ENCODE results near the gene PINK1. TPM values are rescaled to one million over a fixed set of nuclear protein-coding genes. Genes with fewer than 3 reads are reported as not detected.

PINK1 gene
- total RNA-seq, 4 donors from 2014 or later = 175 to 330 (median 242) TPM

DNA sequence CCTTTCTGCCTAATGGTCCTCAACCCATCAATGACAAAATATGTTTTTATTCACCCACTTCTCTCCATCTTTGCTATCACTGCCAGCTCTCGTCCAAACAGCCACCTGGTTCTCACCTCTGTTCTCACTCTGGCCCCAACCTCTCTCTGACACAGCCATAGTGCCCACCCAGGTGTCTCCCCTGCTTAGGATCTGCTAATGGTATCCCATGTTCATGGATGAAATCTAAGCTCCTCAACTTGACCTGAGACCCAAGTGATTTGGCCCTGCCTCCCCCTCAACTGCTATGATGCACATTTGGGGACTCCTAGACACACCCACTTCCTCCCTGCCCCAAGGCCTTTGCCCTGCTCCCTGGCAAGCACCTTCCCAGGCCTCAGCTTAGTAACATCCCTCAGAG is 58.6 kb downstream of the PINK1 start:
- Histone ChIP-seq H3K36me3 (no peaks in the 10 kb centered on the region), H3K27ac (replicated peaks in 1 of 4) (no peak overlapping the region), H3K27me3 (no peaks in the 10 kb centered on the region), H3K9me3 (peaks cover 0 to 5% (median 0%) of the 10 kb centered on the region in 4 donors), H3K4me3 (no peak overlapping the region), H3K4me1 (peaks cover 0 to 10% (median 8%) of the 10 kb centered on the region in 4 donors)
- no peak for DNase-seq (ENCODE audit: extremely low spot score)
- WGBS = 88% methylated on average over 1 of the region's 1 CpG
- intact Hi-C loops (cut with DNase I) = loop anchor here (10.0 kb wide), 1 partner anchor 293 kb away; no protein-coding TSS in a partner anchor
- TF ChIP-seq EP300 (IDR thresholded peaks at IDR 0.05) (no peak), POLR2AphosphoS5 (IDR thresholded peaks at IDR 0.05) (no peak), POLR2A (IDR thresholded peaks at IDR 0.05; ENCODE audit: low read depth) (no peak)
- TF ChIP-seq, protein P1, sequence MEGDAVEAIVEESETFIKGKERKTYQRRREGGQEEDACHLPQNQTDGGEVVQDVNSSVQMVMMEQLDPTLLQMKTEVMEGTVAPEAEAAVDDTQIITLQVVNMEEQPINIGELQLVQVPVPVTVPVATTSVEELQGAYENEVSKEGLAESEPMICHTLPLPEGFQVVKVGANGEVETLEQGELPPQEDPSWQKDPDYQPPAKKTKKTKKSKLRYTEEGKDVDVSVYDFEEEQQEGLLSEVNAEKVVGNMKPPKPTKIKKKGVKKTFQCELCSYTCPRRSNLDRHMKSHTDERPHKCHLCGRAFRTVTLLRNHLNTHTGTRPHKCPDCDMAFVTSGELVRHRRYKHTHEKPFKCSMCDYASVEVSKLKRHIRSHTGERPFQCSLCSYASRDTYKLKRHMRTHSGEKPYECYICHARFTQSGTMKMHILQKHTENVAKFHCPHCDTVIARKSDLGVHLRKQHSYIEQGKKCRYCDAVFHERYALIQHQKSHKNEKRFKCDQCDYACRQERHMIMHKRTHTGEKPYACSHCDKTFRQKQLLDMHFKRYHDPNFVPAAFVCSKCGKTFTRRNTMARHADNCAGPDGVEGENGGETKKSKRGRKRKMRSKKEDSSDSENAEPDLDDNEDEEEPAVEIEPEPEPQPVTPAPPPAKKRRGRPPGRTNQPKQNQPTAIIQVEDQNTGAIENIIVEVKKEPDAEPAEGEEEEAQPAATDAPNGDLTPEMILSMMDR (IDR thresholded peaks at IDR 0.05) = no peak

DNA sequence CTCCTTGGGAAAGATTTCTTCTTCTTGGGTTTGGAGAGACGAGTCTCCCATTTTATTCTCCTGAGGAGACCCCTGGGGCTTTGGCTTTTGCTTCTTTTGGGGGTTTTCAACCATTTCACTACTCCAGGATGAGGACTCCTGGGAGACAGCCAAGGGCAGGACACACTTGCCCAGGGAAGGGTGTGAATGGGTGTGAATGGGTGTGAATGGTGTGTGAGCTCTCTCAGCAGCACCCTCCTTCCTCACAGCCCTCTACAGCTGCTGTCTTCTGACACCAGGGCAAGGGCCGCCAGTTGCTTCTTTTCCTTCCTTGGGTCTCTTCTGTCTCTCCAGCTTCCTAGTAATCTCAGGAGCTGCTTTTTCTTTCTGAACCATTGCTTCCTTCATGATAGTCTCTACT is 60.4 kb downstream of the PINK1 start:
- H3K36me3 ChIP-seq = no peaks in the 10 kb centered on the region
- no peak for TF ChIP-seq POLR2AphosphoS5 (IDR thresholded peaks at IDR 0.05)
- TF ChIP-seq EP300 (IDR thresholded peaks at IDR 0.05) = no peak
- TF ChIP-seq, protein P1 (IDR thresholded peaks at IDR 0.05) = no peak
- TF ChIP-seq POLR2A (IDR thresholded peaks at IDR 0.05; ENCODE audit: low read depth) = no peak
- 96% methylated on average over 2 of the region's 2 CpGs for WGBS
- no peak for DNase-seq (ENCODE audit: extremely low spot score)
- H3K4me1 ChIP-seq = peaks cover 7 to 27% (median 26%) of the 10 kb centered on the region in 4 donors
- H3K4me3 ChIP-seq = no peak overlapping the region
- intact Hi-C loops (cut with DNase I) = loop anchor here (10.0 kb wide), 1 partner anchor 291 kb away; no protein-coding TSS in a partner anchor
- no peak overlapping the region for H3K27ac ChIP-seq (replicated peaks in 1 of 4)
- H3K9me3 ChIP-seq = peaks cover 0 to 5% (median 0%) of the 10 kb centered on the region in 4 donors
- H3K27me3 ChIP-seq = no peaks in the 10 kb centered on the region

DNA sequence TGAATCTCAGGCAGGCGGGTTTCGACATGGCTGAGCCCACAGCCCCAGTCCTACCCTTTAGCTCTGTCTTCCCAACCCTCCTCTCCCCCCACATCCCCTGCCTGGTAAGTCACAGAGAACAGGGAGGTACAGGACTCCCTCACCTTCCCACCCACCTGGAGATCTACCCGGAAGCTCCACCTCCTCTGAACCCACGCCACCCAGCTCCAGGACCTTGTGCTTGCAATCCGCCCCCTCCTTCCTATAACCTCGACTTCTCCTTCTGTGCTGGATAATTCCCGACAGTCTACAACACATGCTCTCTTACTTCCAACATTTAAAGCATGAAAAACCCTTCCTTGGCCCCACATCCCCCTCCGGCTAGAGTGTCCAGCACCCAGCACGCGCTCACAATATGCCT is 62.3 kb downstream of the PINK1 start:
- peaks cover 7 to 33% (median 29%) of the 10 kb centered on the region in 4 donors for H3K4me1 ChIP-seq
- intact Hi-C loops (cut with DNase I) = loop anchor here (5.0 to 10.0 kb wide), 2 partner anchors 92 to 289 kb away; partner anchors contain the start of gene HP1BP3
- H3K36me3 ChIP-seq = no peaks in the 10 kb centered on the region
- no peak overlapping the region for H3K27ac ChIP-seq (replicated peaks in 1 of 4)
- no peak overlapping the region for H3K4me3 ChIP-seq
- 87% methylated on average over 10 of the region's 10 CpGs for WGBS
- H3K9me3 ChIP-seq = peaks cover 0 to 5% (median 0%) of the 10 kb centered on the region in 4 donors
- H3K27me3 ChIP-seq = no peaks in the 10 kb centered on the region
- DNase-seq (ENCODE audit: extremely low spot score) = no peak
- no peak for TF ChIP-seq POLR2AphosphoS5 (IDR thresholded peaks at IDR 0.05)

DNA sequence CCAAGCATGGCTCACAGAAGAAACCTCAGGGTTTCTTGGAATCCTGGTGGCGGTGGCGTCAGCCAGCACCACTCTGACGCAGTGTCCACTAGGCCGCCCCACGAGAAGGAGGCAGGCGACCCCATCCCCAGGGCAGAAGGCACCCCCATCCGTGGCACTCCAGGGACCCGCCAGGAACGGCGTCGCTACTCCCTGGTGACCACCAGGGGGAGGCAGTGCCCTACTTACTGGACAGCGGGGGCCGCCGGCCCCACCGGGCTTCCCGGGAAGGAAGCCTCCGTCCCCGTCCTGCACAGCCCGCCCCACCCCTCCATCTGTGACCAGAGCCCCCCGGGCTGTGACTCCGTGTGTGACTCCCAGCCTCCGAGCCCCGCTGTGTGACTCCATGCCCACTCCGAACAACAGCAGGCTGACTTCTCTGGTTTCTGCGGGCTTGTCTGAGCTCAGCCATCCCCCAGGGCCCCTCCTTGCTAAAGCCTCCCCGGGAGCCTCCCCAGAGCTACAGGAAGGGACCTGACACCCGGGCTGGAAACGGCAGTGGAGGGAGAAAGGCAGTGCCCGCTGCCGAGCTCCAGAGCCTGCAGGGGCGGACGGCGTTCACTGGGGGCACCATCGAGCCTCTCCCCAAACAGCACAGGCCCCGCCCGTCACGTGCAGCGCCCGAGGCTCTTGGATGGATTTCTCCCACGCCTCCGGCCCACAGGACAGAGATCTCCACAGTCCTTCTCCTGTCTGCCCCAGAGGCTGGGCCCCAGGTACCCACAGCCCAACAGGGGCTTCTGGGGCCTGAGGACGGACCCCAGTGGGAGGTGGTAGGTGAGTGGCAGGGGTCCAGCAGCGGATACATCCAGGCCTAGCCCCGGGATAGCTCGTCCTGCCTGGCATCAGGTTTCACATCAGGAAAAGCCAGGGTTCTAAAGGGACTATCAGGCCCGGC is 63.4 kb downstream of the PINK1 start:
- H3K9me3 ChIP-seq = peaks cover 0 to 4% (median 0%) of the 10 kb centered on the region in 4 donors
- H3K36me3 ChIP-seq = no peaks in the 10 kb centered on the region
- H3K27ac ChIP-seq (replicated peaks in 1 of 4) = peak overlapping the region; percentile 80 to 91 (median 86)
- DNase-seq (ENCODE audit: extremely low spot score) = peak; percentile 94
- intact Hi-C loops (cut with DNase I) = loop anchor here (1.0 to 10.0 kb wide), 3 partner anchors 91 to 499 kb away; partner anchors contain the start of gene HP1BP3
- no peaks in the 10 kb centered on the region for H3K27me3 ChIP-seq
- TF ChIP-seq EP300 (IDR thresholded peaks at IDR 0.05) (no peak), POLR2AphosphoS5 (IDR thresholded peaks at IDR 0.05) (peak; percentile 61 to 68), POLR2A (IDR thresholded peaks at IDR 0.05; ENCODE audit: low read depth) (no peak)
- TF ChIP-seq, protein P1 (IDR thresholded peaks at IDR 0.05) = peak; percentile 68 to 89 (median 88)
- WGBS = 0% methylated on average over 10 of the region's 46 CpGs
- H3K4me3 ChIP-seq = peak overlapping the region; percentile 60 to 76 (median 66)
- H3K4me1 ChIP-seq = peaks cover 7 to 33% (median 29%) of the 10 kb centered on the region in 4 donors

DNA sequence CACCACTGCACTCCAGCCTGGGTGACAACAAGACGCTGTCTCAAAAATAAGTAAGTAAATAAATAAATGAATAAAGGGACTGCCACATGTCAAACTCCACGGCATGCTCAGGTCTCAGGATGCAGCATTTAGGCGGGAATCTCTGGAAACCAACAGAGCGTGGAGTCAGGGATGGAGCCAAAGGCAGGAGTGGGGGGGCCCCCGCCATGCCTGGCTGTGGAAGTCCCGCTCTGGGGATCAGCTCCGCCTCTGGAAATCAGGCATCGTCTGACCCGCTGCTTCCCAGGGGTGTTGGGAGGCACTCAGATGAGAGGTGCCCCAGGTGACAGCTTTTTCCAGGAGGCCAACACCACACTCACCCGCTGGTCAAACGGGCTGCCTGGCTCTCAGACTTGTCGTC is 64.3 kb downstream of the PINK1 start:
- H3K4me3 ChIP-seq = peak overlapping the region in 2 of 4 donors; percentile 63 to 76
- H3K27me3 ChIP-seq = no peaks in the 10 kb centered on the region
- 91% methylated on average over 8 of the region's 12 CpGs for WGBS
- H3K27ac ChIP-seq (replicated peaks in 1 of 4) = peak overlapping the region; percentile 80 to 91 (median 86)
- DNase-seq (ENCODE audit: extremely low spot score) = no peak
- intact Hi-C loops (cut with DNase I) = loop anchor here (5.0 to 10.0 kb wide), 2 partner anchors 90 to 287 kb away; partner anchors contain the start of gene HP1BP3
- no peaks in the 10 kb centered on the region for H3K9me3 ChIP-seq
- peaks cover 7 to 33% (median 29%) of the 10 kb centered on the region in 4 donors for H3K4me1 ChIP-seq
- TF ChIP-seq EP300 (IDR thresholded peaks at IDR 0.05) (no peak), POLR2A (IDR thresholded peaks at IDR 0.05; ENCODE audit: low read depth) (no peak), POLR2AphosphoS5 (IDR thresholded peaks at IDR 0.05) (no peak)
- TF ChIP-seq, protein P1 (IDR thresholded peaks at IDR 0.05) = no peak
- H3K36me3 ChIP-seq = no peaks in the 10 kb centered on the region
